ENCODE data around the gene CHRNA7.

Gene CHRNA7

DNA sequence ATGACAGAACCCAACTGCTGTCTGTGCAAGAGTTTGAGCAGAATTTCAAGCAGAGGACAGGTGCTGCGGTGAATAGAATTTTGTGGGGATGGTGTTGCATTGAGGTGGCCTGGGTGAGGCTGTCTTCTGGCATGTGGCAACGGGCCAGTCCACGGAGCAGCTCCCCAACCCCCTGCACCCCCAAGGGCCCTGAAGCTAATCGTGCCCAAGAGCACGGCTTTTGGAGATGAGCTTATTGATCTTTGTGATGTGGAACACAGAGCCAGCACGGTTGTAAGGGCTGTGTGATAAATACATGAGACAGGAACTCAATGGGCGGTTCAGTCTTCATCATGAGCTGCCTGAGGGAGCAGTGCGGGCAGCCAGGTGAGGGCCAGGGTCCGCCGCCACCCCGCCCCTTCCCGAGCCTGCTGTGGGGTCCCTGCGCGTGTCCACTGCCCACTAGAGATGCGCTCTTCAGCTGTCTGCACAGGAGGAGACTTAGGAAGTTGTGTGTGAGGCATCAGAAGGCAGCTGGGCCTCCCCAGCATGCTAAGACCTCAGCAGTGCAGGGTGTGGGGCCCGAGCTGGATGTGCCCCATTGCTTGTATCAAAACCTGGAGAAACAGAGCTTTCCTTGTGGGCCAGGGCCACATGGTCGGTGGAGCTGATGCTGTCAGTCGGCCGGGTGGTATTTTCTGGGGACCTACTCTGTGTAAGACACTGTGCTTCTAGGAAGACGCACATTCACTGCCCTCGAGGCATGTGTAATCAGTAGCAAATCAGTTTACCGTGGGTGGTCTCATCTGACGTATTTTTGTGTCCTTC, 90.5 kb downstream of the CHRNA7 start:
- no peak for DNase-seq (ENCODE audit: extremely low read depth, low read depth)
- TF ChIP-seq, protein P1, sequence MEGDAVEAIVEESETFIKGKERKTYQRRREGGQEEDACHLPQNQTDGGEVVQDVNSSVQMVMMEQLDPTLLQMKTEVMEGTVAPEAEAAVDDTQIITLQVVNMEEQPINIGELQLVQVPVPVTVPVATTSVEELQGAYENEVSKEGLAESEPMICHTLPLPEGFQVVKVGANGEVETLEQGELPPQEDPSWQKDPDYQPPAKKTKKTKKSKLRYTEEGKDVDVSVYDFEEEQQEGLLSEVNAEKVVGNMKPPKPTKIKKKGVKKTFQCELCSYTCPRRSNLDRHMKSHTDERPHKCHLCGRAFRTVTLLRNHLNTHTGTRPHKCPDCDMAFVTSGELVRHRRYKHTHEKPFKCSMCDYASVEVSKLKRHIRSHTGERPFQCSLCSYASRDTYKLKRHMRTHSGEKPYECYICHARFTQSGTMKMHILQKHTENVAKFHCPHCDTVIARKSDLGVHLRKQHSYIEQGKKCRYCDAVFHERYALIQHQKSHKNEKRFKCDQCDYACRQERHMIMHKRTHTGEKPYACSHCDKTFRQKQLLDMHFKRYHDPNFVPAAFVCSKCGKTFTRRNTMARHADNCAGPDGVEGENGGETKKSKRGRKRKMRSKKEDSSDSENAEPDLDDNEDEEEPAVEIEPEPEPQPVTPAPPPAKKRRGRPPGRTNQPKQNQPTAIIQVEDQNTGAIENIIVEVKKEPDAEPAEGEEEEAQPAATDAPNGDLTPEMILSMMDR (IDR thresholded peaks at IDR 0.05; ENCODE audit: low read depth, low read length), result no peak

DNA sequence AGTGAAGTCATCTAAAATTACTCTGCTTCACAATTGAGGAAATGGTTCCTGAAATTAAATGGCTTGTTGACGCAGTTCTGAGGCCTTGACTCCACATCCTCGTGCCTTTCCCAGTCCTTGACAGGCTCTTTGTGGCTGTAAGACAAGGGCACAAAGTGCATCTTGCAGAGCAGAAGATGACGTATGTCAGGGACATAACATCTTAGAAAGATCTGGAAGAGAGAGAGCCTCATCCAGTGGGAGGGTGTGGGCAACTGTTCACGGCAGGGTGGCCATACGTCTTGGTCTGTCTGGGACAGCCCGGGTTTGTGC, 91.0 kb downstream of the CHRNA7 start:
- DNase-seq (ENCODE audit: extremely low read depth, low read depth), result no peak
- TF ChIP-seq, protein P1 (IDR thresholded peaks at IDR 0.05; ENCODE audit: low read depth, low read length), result no peak

DNA sequence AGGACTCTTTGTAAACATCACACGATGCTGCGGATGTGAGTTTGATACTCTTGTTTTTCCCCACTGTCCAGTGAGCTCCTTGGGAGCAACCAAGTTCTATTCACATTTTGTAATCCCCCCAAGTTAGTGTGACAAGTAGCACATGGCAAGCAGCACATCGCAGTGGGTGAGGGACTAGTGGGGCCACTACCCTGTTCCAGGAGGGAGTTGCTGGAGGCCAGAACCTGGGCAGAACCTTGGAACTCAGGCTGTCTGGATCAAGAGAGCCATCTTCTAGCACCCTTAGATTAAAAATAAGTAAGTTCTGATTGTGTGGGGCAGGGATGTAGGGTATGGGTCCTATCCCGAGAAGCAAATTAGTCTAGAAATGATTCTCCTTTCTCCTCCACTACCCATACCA, 91.7 kb downstream of the CHRNA7 start:
- DNase-seq (ENCODE audit: extremely low read depth, low read depth), result no peak
- TF ChIP-seq, protein P1 (IDR thresholded peaks at IDR 0.05; ENCODE audit: low read depth, low read length), result no peak

DNA sequence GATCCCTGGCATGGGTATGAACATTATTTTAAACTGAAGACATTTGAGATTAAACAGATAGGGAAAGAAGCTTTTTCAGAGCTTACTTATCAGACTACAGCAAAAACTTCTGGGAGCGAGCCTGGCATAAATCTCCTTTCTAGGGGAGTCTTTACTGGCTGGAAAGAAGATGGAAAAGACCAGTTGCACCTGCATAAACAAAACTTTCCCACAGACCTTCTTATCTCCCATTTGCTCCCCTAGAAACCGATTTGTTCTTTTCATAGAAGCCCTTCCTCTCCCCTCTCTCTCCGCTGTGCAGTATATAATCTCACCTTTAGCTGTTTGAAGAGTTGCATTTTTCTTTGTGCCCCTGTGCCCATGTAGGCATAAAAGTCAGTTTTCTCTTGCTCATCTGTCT, 93.2 kb downstream of the CHRNA7 start:
- no peak for DNase-seq (ENCODE audit: extremely low read depth, low read depth)
- TF ChIP-seq, protein P1 (IDR thresholded peaks at IDR 0.05; ENCODE audit: low read depth, low read length), result no peak

DNA sequence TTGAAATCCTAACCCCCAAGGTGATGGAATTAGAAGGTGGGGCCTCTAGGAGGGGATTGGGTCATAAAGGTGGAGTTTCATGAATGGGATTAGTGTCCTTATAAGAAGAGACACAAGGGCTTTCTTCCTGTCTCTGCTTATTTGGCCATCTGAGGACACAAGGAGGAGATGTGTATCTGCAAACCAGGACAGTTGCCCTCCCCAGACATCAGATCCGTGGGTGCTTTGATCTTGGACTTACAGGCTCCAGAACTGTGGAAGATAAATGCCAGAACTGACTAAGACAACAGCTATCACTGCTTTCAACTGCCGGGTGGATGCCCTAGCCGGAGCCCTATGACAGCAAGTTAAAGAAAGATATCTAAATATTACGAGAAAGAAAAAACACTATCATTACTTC, 94.4 kb downstream of the CHRNA7 start:
- DNase-seq (ENCODE audit: extremely low read depth, low read depth), result no peak
- TF ChIP-seq, protein P1 (IDR thresholded peaks at IDR 0.05; ENCODE audit: low read depth, low read length), result no peak

DNA sequence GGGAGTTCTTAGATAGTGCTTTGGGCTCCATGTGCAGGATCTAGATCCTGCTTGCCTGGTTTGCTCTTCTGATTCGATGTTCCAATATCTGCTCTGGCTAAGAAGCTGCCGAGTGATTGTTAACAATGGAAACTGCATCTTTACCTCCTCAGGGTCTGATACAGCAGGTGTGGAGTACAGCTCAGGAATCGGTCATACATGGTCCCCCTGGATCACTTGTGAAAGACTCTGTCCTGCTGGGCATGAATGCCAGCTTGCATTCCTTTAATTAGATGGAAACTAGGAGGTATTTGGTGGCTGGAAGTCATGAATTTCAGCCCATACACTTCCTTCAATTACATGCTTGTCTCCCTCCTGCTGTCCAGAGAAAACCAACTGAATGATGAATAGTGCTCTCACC, 95.3 kb downstream of the CHRNA7 start:
- no peak for DNase-seq (ENCODE audit: extremely low read depth, low read depth)

DNA sequence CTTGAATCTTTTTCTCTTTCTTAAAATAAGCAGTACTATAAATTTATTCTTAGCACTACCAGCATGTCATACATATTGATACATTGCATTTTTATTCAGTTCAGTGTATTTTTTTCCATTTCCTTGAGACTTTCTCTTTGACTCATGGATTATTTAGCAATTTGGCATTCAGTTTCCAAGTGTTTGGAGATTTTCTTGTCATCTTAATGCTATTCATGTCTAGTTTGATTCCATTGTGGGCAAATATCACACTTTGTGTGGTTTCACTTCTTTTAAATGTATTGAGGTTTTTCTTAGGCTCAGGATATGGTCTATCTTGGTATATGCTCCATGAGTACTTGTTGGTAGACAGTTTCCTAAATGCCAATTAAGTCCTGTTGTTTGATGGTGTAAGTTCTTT, 99.5 kb downstream of the CHRNA7 start:
- no peak for DNase-seq (ENCODE audit: extremely low read depth, low read depth)
- TF ChIP-seq, protein P1 (IDR thresholded peaks at IDR 0.05; ENCODE audit: low read depth, low read length), result no peak

More for the DNA sequence above, 95.3 kb downstream of the CHRNA7 start:
- TF ChIP-seq, protein P1 (IDR thresholded peaks at IDR 0.05; ENCODE audit: low read depth, low read length), result no peak

All from AG09319 (cell line).